ENCODE data around the gene DPF3. TPM values are rescaled to one million over a fixed set of nuclear protein-coding genes. Genes with fewer than 3 reads are reported as not detected.

DPF3 gene
- total and polyA plus RNA-seq, 4 donors: 0.17 to 3.9 (median 0.52) TPM

GRCh38 chr14:72928872-72929271 is 35.0 kb upstream of the DPF3 start:
- Histone ChIP-seq H3K27ac (ENCODE audit: low read depth in 1 of 2, low read length in 1 of 2) (no peak overlapping the region), H3K9me3 (ENCODE audit: control insufficient read depth in 4 of 4, insufficient read depth in 3 of 4, low read length in 3 of 4) (no peaks in the 10 kb centered on the region), H3K9ac (ENCODE audit: insufficient read depth in 1 of 2, low read length in 2 of 2) (no peak overlapping the region), H3K36me3 (ENCODE audit: control insufficient read depth in 4 of 4, insufficient read depth in 4 of 4, low read length in 4 of 4) (no peaks in the 10 kb centered on the region), H3K4me1 (ENCODE audit: control insufficient read depth in 5 of 5, insufficient read depth in 5 of 5, low read length in 5 of 5) (peaks cover 0 to 9% (median 2%) of the 10 kb centered on the region in 5 donors), H3K27me3 (ENCODE audit: control insufficient read depth in 3 of 3, insufficient read depth in 3 of 3, low read length in 2 of 3) (no peaks in the 10 kb centered on the region), H3K4me3 (no peak overlapping the region)
- DNase-seq (no peak), ATAC-seq (ENCODE audit: insufficient read depth, low FRiP score) (no peak)
- no peak for TF ChIP-seq CTCF (IDR thresholded peaks at IDR 0.05; ENCODE audit: control extremely low read depth, extremely low read depth)
- WGBS, 2 donors: 89 to 97% methylated on average over 18 to 21 of the region's 21 CpGs

- ATAC-seq (ENCODE audit: insufficient read depth, low FRiP score) (peak; percentile 96), DNase-seq (peak; percentile 97 to 99 (median 98))
- H3K9me3 ChIP-seq (ENCODE audit: control insufficient read depth in 4 of 4, insufficient read depth in 3 of 4, low read length in 3 of 4): no peaks in the 10 kb centered on the region
- no peak for TF ChIP-seq CTCF (IDR thresholded peaks at IDR 0.05; ENCODE audit: control extremely low read depth, extremely low read depth)
- peaks cover 0 to 9% (median 2%) of the 10 kb centered on the region in 5 donors for H3K4me1 ChIP-seq (ENCODE audit: control insufficient read depth in 5 of 5, insufficient read depth in 5 of 5, low read length in 5 of 5)
- H3K36me3 ChIP-seq (ENCODE audit: control insufficient read depth in 4 of 4, insufficient read depth in 4 of 4, low read length in 4 of 4): no peaks in the 10 kb centered on the region
- peak within 1 kb of the TSS; percentile 73 for H3K4me3 ChIP-seq
- 0 to 1% methylated on average over 59 of the region's 59 CpGs for WGBS, 2 donors
- H3K27ac ChIP-seq (ENCODE audit: low read depth in 1 of 2, low read length in 1 of 2): peak within 1 kb of the TSS; percentile 21 to 79
- no peaks in the 10 kb centered on the region for H3K27me3 ChIP-seq (ENCODE audit: control insufficient read depth in 3 of 3, insufficient read depth in 3 of 3, low read length in 2 of 3)
- H3K9ac ChIP-seq (ENCODE audit: insufficient read depth in 1 of 2, low read length in 2 of 2): peak within 1 kb of the TSS; percentile 47 to 95
These were observed 32.6 kb upstream of the DPF3 start, which contains the start of gene DCAF4 for GRCh38 chr14:72926292-72927028. TSS of gene DCAF4 (plus strand) at chr14:72926464. CDS start at chr14:72937979, 11,515 bp downstream.

- no peaks in the 10 kb centered on the region for H3K36me3 ChIP-seq (ENCODE audit: control insufficient read depth in 4 of 4, insufficient read depth in 4 of 4, low read length in 4 of 4)
- H3K27ac ChIP-seq (ENCODE audit: low read depth in 1 of 2, low read length in 1 of 2): no peak overlapping the region
- no peaks in the 10 kb centered on the region for H3K9me3 ChIP-seq (ENCODE audit: control insufficient read depth in 4 of 4, insufficient read depth in 3 of 4, low read length in 3 of 4)
- ATAC-seq (ENCODE audit: insufficient read depth, low FRiP score) (peak; percentile 12), DNase-seq (no peak)
- peaks cover 0 to 9% (median 2%) of the 10 kb centered on the region in 5 donors for H3K4me1 ChIP-seq (ENCODE audit: control insufficient read depth in 5 of 5, insufficient read depth in 5 of 5, low read length in 5 of 5)
- H3K9ac ChIP-seq (ENCODE audit: insufficient read depth in 1 of 2, low read length in 2 of 2): peak overlapping the region in 1 of 2 donors; percentile 95
- TF ChIP-seq CTCF (IDR thresholded peaks at IDR 0.05; ENCODE audit: control extremely low read depth, extremely low read depth): no peak
- 5 to 6% methylated on average over 33 of the region's 33 CpGs for WGBS, 2 donors
- H3K27me3 ChIP-seq (ENCODE audit: control insufficient read depth in 3 of 3, insufficient read depth in 3 of 3, low read length in 2 of 3): no peaks in the 10 kb centered on the region
- H3K4me3 ChIP-seq: no peak overlapping the region
These were observed 32.0 kb upstream of the DPF3 start for GRCh38 chr14:72925815-72926291.

Data from lung (tissue), 12 donors.